Trophoblast cell (in vitro differentiated cells and primary cell): ENCODE measurements around the gene ZKSCAN3.

ENCODE experiments used
- DNase-seq, 2 donors: peaks; one replicate each; pipeline ENCODE4 v3.0.0-alpha.2; 2016
- H2AFZ ChIP-seq: 2 replicates; pipeline ENCODE4 v1.6.1; 2013; ENCODE audit warnings: low read length, moderate library complexity, mild to moderate bottlenecking; ENCODE audit not compliant: insufficient read depth, poor library complexity
- H2AK5ac ChIP-seq: 2 replicates; pipeline ENCODE4 v1.6.1; 2013; ENCODE audit warnings: mild to moderate bottlenecking, low read length
- H2BK120ac ChIP-seq: 2 replicates; pipeline ENCODE4 v1.6.1; 2013; ENCODE audit warnings: low read length, mild to moderate bottlenecking, moderate library complexity; ENCODE audit not compliant: insufficient read depth, poor library complexity
- H2BK12ac ChIP-seq: 2 replicates; pipeline ENCODE4 v1.6.1; 2013; ENCODE audit warnings: mild to moderate bottlenecking, low read length, moderate library complexity
- H2BK5ac ChIP-seq: 2 replicates; pipeline ENCODE4 v1.6.1; 2013; ENCODE audit warnings: low read length, low read depth, moderate library complexity, mild to moderate bottlenecking; ENCODE audit not compliant: poor library complexity
- H3K14ac ChIP-seq: 2 replicates; pipeline ENCODE4 v1.6.1; 2013; ENCODE audit warnings: mild to moderate bottlenecking, low read length
- H3K18ac ChIP-seq: 2 replicates; pipeline ENCODE4 v1.6.1; 2013; ENCODE audit warnings: mild to moderate bottlenecking, low read length
- H3K23ac ChIP-seq: 2 replicates; pipeline ENCODE4 v1.6.1; 2013; ENCODE audit warnings: low read length
- H3K27ac ChIP-seq: 2 replicates; pipeline ENCODE4 v1.5.1; 2013; ENCODE audit warnings: low read depth, mild to moderate bottlenecking, inconsistent platforms, low read length, moderate library complexity
- H3K27me3 ChIP-seq: 2 replicates; pipeline ENCODE4 v1.6.1; 2013; ENCODE audit warnings: inconsistent platforms, mild to moderate bottlenecking, low read length, moderate library complexity; ENCODE audit not compliant: insufficient read depth
- H3K36me3 ChIP-seq, 2 experiments: 1 replicate in 1 of 2; 2 replicates in 1 of 2; pipeline ENCODE4 v1.6.1; 2013; ENCODE audit warnings: low read length in 2 of 2, mild to moderate bottlenecking in 2 of 2, moderate library complexity in 1 of 2; ENCODE audit not compliant: insufficient read depth in 2 of 2, control insufficient read depth in 1 of 2
- H3K4ac ChIP-seq: 2 replicates; pipeline ENCODE4 v1.6.1; 2013; ENCODE audit warnings: low read depth, mild to moderate bottlenecking, low read length, moderate library complexity
- H3K4me1 ChIP-seq, 2 experiments: 1 replicate in 1 of 2; 2 replicates in 1 of 2; pipeline ENCODE4 v1.6.1; 2013; ENCODE audit warnings: low read length in 2 of 2, mild to moderate bottlenecking in 2 of 2, moderate library complexity in 1 of 2; ENCODE audit not compliant: insufficient read depth in 2 of 2, control insufficient read depth in 1 of 2
- H3K4me2 ChIP-seq: 2 replicates; pipeline ENCODE4 v1.6.1; 2013; ENCODE audit warnings: inconsistent platforms, mild to moderate bottlenecking, low read length, moderate library complexity
- H3K4me3 ChIP-seq: 2 replicates; pipeline ENCODE4 v1.5.1; 2013; ENCODE audit warnings: mild to moderate bottlenecking, low read depth, low read length, inconsistent platforms
- H3K79me1 ChIP-seq: one replicate; pipeline ENCODE4 v1.6.1; 2013; ENCODE audit warnings: low read length
- H3K79me2 ChIP-seq: 2 replicates; pipeline ENCODE4 v1.6.1; 2013; ENCODE audit warnings: low read length, mild to moderate bottlenecking; ENCODE audit not compliant: control insufficient read depth, insufficient read depth, poor library complexity
- H3K9ac ChIP-seq: 2 replicates; pipeline ENCODE4 v1.6.1; 2013; ENCODE audit warnings: mild to moderate bottlenecking, low read length
- H3K9me3 ChIP-seq: 2 replicates; pipeline ENCODE4 v1.6.1; 2013; ENCODE audit warnings: low read depth, mild to moderate bottlenecking, control low read depth, inconsistent platforms, low read length; ENCODE audit not compliant: insufficient read depth
- H4K12ac ChIP-seq: 2 replicates; pipeline ENCODE4 v1.6.1; 2013; ENCODE audit warnings: low read depth, mild to moderate bottlenecking, low read length, moderate library complexity
- H4K8ac ChIP-seq: 2 replicates; pipeline ENCODE4 v1.6.1; 2013; ENCODE audit warnings: low read depth, mild to moderate bottlenecking, low read length, moderate library complexity
- H4K91ac ChIP-seq: one replicate; pipeline ENCODE4 v1.6.1; 2013; ENCODE audit warnings: low read depth, mild to moderate bottlenecking, low read length, moderate library complexity
- WGBS: extraction: QIAGEN DNeasy Blood & Tissue Kit; methylation state at CpG from one replicate; pipeline ENCODE4 v1.1.7; 2013; ENCODE audit warnings: missing lambda C conversion rate; ENCODE audit not compliant: insufficient read length, insufficient coverage; ENCODE audit errors: extremely low coverage; 5-methylcytosine and 5-hydroxymethylcytosine counted together

The ZKSCAN3 gene

GRCh38 chr6:28323813-28324424 is 25.8 kb upstream of the ZKSCAN3 start:
- no CpG with 5 or more reads among the region's 1 CpG for WGBS
- peaks cover 5 to 15% of the 10 kb centered on the region in 2 experiments for H3K36me3 ChIP-seq
- H4K12ac ChIP-seq = no peak overlapping the region
- no peak overlapping the region for H2BK5ac ChIP-seq
- H3K9ac ChIP-seq = no peak overlapping the region
- no peak overlapping the region for H3K4me3 ChIP-seq
- no peak overlapping the region for H4K91ac ChIP-seq
- H3K4me2 ChIP-seq = no peak overlapping the region
- no peak overlapping the region for H3K23ac ChIP-seq
- no peak for DNase-seq
- peaks cover 3% of the 10 kb centered on the region for H3K27me3 ChIP-seq
- peaks cover 12% of the 10 kb centered on the region for H3K9me3 ChIP-seq
- no peak overlapping the region for H3K18ac ChIP-seq
- no peak overlapping the region for H3K4ac ChIP-seq
- no peaks in the 10 kb centered on the region for H3K4me1 ChIP-seq
- no peak overlapping the region for H2BK120ac ChIP-seq
- H3K79me1 ChIP-seq = no peaks in the 10 kb centered on the region
- H2AK5ac ChIP-seq = no peak overlapping the region
- H3K27ac ChIP-seq = no peak overlapping the region
- H2BK12ac ChIP-seq = no peak overlapping the region
- no peak overlapping the region for H4K8ac ChIP-seq
- H3K79me2 ChIP-seq = no peaks in the 10 kb centered on the region
- H3K14ac ChIP-seq = no peak overlapping the region
- H2AFZ ChIP-seq = no peak overlapping the region

- Histone ChIP-seq H3K4me3 (no peak overlapping the region), H2AFZ (no peak overlapping the region), H4K12ac (no peak overlapping the region), H3K27me3 (peaks cover 3% of the 10 kb centered on the region), H2BK5ac (no peak overlapping the region), H4K8ac (no peak overlapping the region), H2BK12ac (no peak overlapping the region), H3K23ac (no peak overlapping the region), H3K9me3 (peaks cover 12% of the 10 kb centered on the region), H3K4ac (no peak overlapping the region), H3K27ac (no peak overlapping the region), H3K9ac (no peak overlapping the region), H3K18ac (no peak overlapping the region), H3K79me1 (no peaks in the 10 kb centered on the region), H3K4me2 (no peak overlapping the region), H3K14ac (no peak overlapping the region), H2AK5ac (no peak overlapping the region), H3K79me2 (no peaks in the 10 kb centered on the region), H3K36me3 (peaks cover 8 to 20% of the 10 kb centered on the region in 2 experiments), H4K91ac (no peak overlapping the region), H3K4me1 (no peaks in the 10 kb centered on the region), H2BK120ac (no peak overlapping the region)
- no CpG with 5 or more reads among the region's 7 CpGs for WGBS
- DNase-seq = no peak
These were observed 23.3 kb upstream of the ZKSCAN3 start for GRCh38 chr6:28326371-28326948.

- H3K79me1 ChIP-seq = peaks cover 2% of the 10 kb centered on the region
- H2AFZ ChIP-seq = no peak overlapping the region
- H3K18ac ChIP-seq = no peak overlapping the region
- no peak overlapping the region for H3K4me3 ChIP-seq
- no peaks in the 10 kb centered on the region for H3K4me1 ChIP-seq
- H3K36me3 ChIP-seq = peaks cover 8 to 16% of the 10 kb centered on the region in 2 experiments
- no peak overlapping the region for H4K12ac ChIP-seq
- DNase-seq = no peak
- no peaks in the 10 kb centered on the region for H3K79me2 ChIP-seq
- no peak overlapping the region for H2BK5ac ChIP-seq
- no peak overlapping the region for H3K4me2 ChIP-seq
- no peak overlapping the region for H2AK5ac ChIP-seq
- no peak overlapping the region for H3K23ac ChIP-seq
- no peak overlapping the region for H4K91ac ChIP-seq
- WGBS = no CpG with 5 or more reads among the region's 1 CpG
- peaks cover 9% of the 10 kb centered on the region for H3K9me3 ChIP-seq
- H4K8ac ChIP-seq = no peak overlapping the region
- H3K4ac ChIP-seq = no peak overlapping the region
- H3K14ac ChIP-seq = no peak overlapping the region
- H3K27me3 ChIP-seq = peaks cover 3% of the 10 kb centered on the region
- H3K27ac ChIP-seq = no peak overlapping the region
- H2BK12ac ChIP-seq = no peak overlapping the region
- no peak overlapping the region for H2BK120ac ChIP-seq
- no peak overlapping the region for H3K9ac ChIP-seq
These were observed 19.7 kb upstream of the ZKSCAN3 start for GRCh38 chr6:28330041-28330440.

GRCh38 chr6:28333047-28333446 is 16.7 kb upstream of the ZKSCAN3 start:
- Histone ChIP-seq H2BK12ac (no peak overlapping the region), H3K79me1 (peaks cover 12% of the 10 kb centered on the region), H2BK120ac (no peak overlapping the region), H3K9me3 (peaks cover 2% of the 10 kb centered on the region), H3K27ac (no peak overlapping the region), H4K12ac (no peak overlapping the region), H3K18ac (no peak overlapping the region), H4K91ac (no peak overlapping the region), H3K27me3 (no peaks in the 10 kb centered on the region), H4K8ac (no peak overlapping the region), H3K4me3 (no peak overlapping the region), H2AK5ac (no peak overlapping the region), H3K9ac (no peak overlapping the region), H3K4me1 (peaks cover 0 to 3% of the 10 kb centered on the region in 2 experiments), H3K36me3 (peaks cover 2 to 5% of the 10 kb centered on the region in 2 experiments), H3K4ac (no peak overlapping the region), H3K79me2 (peaks cover 2% of the 10 kb centered on the region), H3K4me2 (no peak overlapping the region), H3K14ac (no peak overlapping the region), H2AFZ (no peak overlapping the region), H3K23ac (no peak overlapping the region), H2BK5ac (no peak overlapping the region)
- WGBS = no CpG with 5 or more reads among the region's 2 CpGs
- no peak for DNase-seq
